ENCODE measurements around the gene MRPL33. TPM values are rescaled to one million over a fixed set of nuclear protein-coding genes. Genes with fewer than 3 reads are reported as not detected.

Gene MRPL33
- total and polyA plus RNA-seq, 2 of the 13 experiments (the other 11 are each of a cell fraction or from before 2014, with no cell fraction given): 69.7 to 218 TPM

- no peak for TF ChIP-seq JARID2 (CRISPR knock-in tag; IDR thresholded peaks at IDR 0.05; ENCODE audit: insufficient replicate concordance)
- no peak for TF ChIP-seq RNF2 (conservative IDR thresholded peaks at IDR 0.05; ENCODE audit: low read depth)
- TF ChIP-seq, protein P1, sequence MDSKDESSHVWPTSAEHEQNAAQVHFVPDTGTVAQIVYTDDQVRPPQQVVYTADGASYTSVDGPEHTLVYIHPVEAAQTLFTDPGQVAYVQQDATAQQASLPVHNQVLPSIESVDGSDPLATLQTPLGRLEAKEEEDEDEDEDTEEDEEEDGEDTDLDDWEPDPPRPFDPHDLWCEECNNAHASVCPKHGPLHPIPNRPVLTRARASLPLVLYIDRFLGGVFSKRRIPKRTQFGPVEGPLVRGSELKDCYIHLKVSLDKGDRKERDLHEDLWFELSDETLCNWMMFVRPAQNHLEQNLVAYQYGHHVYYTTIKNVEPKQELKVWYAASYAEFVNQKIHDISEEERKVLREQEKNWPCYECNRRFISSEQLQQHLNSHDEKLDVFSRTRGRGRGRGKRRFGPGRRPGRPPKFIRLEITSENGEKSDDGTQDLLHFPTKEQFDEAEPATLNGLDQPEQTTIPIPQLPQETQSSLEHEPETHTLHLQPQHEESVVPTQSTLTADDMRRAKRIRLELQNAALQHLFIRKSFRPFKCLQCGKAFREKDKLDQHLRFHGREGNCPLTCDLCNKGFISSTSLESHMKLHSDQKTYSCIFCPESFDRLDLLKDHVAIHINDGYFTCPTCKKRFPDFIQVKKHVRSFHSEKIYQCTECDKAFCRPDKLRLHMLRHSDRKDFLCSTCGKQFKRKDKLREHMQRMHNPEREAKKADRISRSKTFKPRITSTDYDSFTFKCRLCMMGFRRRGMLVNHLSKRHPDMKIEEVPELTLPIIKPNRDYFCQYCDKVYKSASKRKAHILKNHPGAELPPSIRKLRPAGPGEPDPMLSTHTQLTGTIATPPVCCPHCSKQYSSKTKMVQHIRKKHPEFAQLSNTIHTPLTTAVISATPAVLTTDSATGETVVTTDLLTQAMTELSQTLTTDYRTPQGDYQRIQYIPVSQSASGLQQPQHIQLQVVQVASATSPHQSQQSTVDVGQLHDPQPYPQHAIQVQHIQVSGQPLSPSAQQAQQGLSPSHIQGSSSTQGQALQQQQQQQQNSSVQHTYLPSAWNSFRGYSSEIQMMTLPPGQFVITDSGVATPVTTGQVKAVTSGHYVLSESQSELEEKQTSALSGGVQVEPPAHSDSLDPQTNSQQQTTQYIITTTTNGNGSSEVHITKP (CRISPR knock-in tag; IDR thresholded peaks at IDR 0.05; ENCODE audit: low read depth): no peak
- no peak for TF ChIP-seq TCF7L2 (IDR thresholded peaks at IDR 0.05; ENCODE audit: low read depth, low read length)
- TF ChIP-seq ESRRA (CRISPR knock-in tag; IDR thresholded peaks at IDR 0.05; ENCODE audit: low read depth): no peak
- no peak for TF ChIP-seq THAP8 (CRISPR knock-in tag; IDR thresholded peaks at IDR 0.05; ENCODE audit: borderline replicate concordance)
- TF ChIP-seq ZNF256 (CRISPR knock-in tag; conservative IDR thresholded peaks at IDR 0.05): peak; percentile 78; the same call in 1 of the 2 replicates
- 0 out of 2 replicates have a peak, but pooled peaks have one; percentile 56 for TF ChIP-seq NPAS2 (CRISPR knock-in tag; IDR thresholded peaks at IDR 0.05; ENCODE audit: borderline replicate concordance)
- peak; percentile 12; the same call in 1 of the 2 replicates for TF ChIP-seq TFDP2 (CRISPR knock-in tag; IDR thresholded peaks at IDR 0.05)
- TF ChIP-seq NR3C1 (CRISPR knock-in tag; IDR thresholded peaks at IDR 0.05): no peak
- TF ChIP-seq NFYC (CRISPR knock-in tag; IDR thresholded peaks at IDR 0.05): 0 out of 2 replicates have a peak, but pooled peaks have one; percentile 18
- no peak for TF ChIP-seq MEIS1 (CRISPR knock-in tag; IDR thresholded peaks at IDR 0.05; ENCODE audit: borderline replicate concordance)
- peak; percentile 59 for TF ChIP-seq SOX5 (CRISPR knock-in tag; IDR thresholded peaks at IDR 0.05; ENCODE audit: borderline replicate concordance)
- 0 out of 2 replicates have a peak, but pooled peaks have one; percentile 65 for TF ChIP-seq ZNF674 (CRISPR knock-in tag; IDR thresholded peaks at IDR 0.05; ENCODE audit: low read depth)
- TF ChIP-seq THRA (CRISPR knock-in tag; IDR thresholded peaks at IDR 0.05; ENCODE audit: borderline replicate concordance): peak; percentile 26; the same call in 1 of the 2 replicates
- peak; percentile 64; the same call in 1 of the 2 replicates for TF ChIP-seq CHD4 (IDR thresholded peaks at IDR 0.05; ENCODE audit: borderline replicate concordance, low read length)
- peak; percentile 13; the same call in 1 of the 2 replicates for TF ChIP-seq FOXK2 (IDR thresholded peaks at IDR 0.05)
- 0 out of 2 replicates have a peak, but pooled peaks have one; percentile 28 for TF ChIP-seq ATF6 (CRISPR knock-in tag; conservative IDR thresholded peaks at IDR 0.05)
- TF ChIP-seq SSRP1 (CRISPR knock-in tag; IDR thresholded peaks at IDR 0.05): 0 out of 2 replicates have a peak, but pooled peaks have one; percentile 82
Observed at GRCh38 chr2:27737676-27738348, 33.7 kb upstream of the MRPL33 start (continued).
